ENCODE data around the gene CCDC180. TPM values are rescaled to one million over a fixed set of nuclear protein-coding genes. Genes with fewer than 3 reads are reported as not detected.

Gene CCDC180
- total and polyA plus RNA-seq, 9 of the 15 experiments (the other 6 are each of a cell fraction or from before 2014, with no cell fraction given): 0.56 to 4.2 (median 2.5) TPM

DNA sequence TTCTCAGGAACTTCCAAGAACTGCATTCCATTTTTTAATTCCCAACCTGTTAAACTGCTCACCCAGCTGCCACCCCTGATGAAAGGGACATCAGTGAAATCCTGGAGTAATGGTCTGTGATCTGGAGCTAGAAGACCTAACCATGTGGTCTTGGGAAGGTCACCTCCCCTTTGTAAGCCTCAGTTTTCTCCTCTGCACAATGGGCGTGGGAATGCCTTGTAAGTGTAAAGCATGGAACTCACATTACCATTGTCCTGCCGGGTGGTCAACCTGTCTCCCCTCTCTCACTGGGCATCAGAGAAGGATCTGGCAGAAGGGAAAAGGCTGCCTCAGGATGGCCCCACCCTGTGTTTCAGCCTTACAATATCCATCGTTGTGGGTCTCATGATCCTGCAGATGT is 15.3 kb upstream of the CCDC180 start:
- DNase-seq (ENCODE audit: extremely low read depth in 1 of 4, low spot score in 3 of 4) (no peak), ATAC-seq (no peak), FAIRE-seq (no peak)
- Histone ChIP-seq H4K20me1 (replicated peaks; ENCODE audit: control insufficient read depth, insufficient read depth, low read length) (no peaks in the 10 kb centered on the region), H3K36me3 (ENCODE audit: control insufficient read depth, insufficient read depth, low read length) (peaks cover 21% of the 10 kb centered on the region; the same call in 1 of the 3 replicates), H3K4me3 (no peak overlapping the region), H3K9me1 (ENCODE audit: control insufficient read depth, insufficient read depth, low read length) (no peaks in the 10 kb centered on the region), H3K4me1 (replicated peaks in 1 of 2; ENCODE audit: control insufficient read depth in 2 of 2, insufficient read depth in 2 of 2, low read length in 2 of 2) (peaks cover 4 to 9% of the 10 kb centered on the region in 2 experiments; a peak in 3 of 5 replicates), H3K9ac (ENCODE audit: insufficient read depth in 1 of 2, low read depth in 2 of 2, low read length in 2 of 2) (no peak overlapping the region; a peak in 1 of 4 replicates), H3K4me2 (ENCODE audit: insufficient read depth, low read length) (no peak overlapping the region), H3K9me3 (replicated peaks; ENCODE audit: control insufficient read depth, insufficient read depth, low read depth, low read length) (no peaks in the 10 kb centered on the region), H2AFZ (ENCODE audit: low read depth, low read length) (no peak overlapping the region), H3K27ac (ENCODE audit: extremely low read depth, low read depth, low read length) (no peak overlapping the region), H3K27me3 (ENCODE audit: control insufficient read depth in 2 of 2, insufficient read depth in 2 of 2, low read length in 2 of 2) (no peaks in the 10 kb centered on the region), H3K79me2 (ENCODE audit: control insufficient read depth, insufficient read depth, low read length) (no peaks in the 10 kb centered on the region)
- intact Hi-C loops (cut with micrococcal nuclease) (no loop called here), in situ Hi-C loops (cut with MboI) (no loop called here)
- BruUV-seq (replicated peaks): no TSS peak
- POLR2A ChIA-PET: interaction anchor here (0.6 to 1.7 kb wide), 4 partner anchors 12 to 924 kb away, joined by 3 to 4 read pairs (median 3); no protein-coding TSS in a partner anchor
- WGBS (ENCODE audit: insufficient coverage, low coverage, missing lambda C conversion rate): 87% methylated on average over 3 of the region's 3 CpGs
- CTCF ChIA-PET (ENCODE audit: low intra/inter-chr PET ratio): no interaction called here
- TF ChIP-seq CREBBP (IDR thresholded peaks at IDR 0.05; ENCODE audit: low read depth, low read length) (no peak), CCNT2 (IDR thresholded peaks at IDR 0.05; ENCODE audit: borderline replicate concordance, extremely low read depth, insufficient read length, low read depth, low read length) (no peak), SMARCB1 (IDR thresholded peaks at IDR 0.05; ENCODE audit: insufficient read length, low read depth) (no peak), SRSF9 (IDR thresholded peaks at IDR 0.05; ENCODE audit: borderline replicate concordance, low read depth, low read length) (no peak), ZFP30 (CRISPR knock-in tag; IDR thresholded peaks at IDR 0.05; ENCODE audit: borderline replicate concordance) (no peak), BCOR (IDR thresholded peaks at IDR 0.05) (peak; percentile 54), XRCC4 (IDR thresholded peaks at IDR 0.05; ENCODE audit: extremely low read depth, insufficient read depth, insufficient read length) (no peak), ERF (CRISPR knock-in tag; IDR thresholded peaks at IDR 0.05) (no peak), RBM25 (IDR thresholded peaks at IDR 0.05; ENCODE audit: low read depth, low read length, severe bottlenecking) (peak; percentile 76), NR3C1 (CRISPR knock-in tag; IDR thresholded peaks at IDR 0.05) (no peak)
- TF ChIP-seq, protein P1, sequence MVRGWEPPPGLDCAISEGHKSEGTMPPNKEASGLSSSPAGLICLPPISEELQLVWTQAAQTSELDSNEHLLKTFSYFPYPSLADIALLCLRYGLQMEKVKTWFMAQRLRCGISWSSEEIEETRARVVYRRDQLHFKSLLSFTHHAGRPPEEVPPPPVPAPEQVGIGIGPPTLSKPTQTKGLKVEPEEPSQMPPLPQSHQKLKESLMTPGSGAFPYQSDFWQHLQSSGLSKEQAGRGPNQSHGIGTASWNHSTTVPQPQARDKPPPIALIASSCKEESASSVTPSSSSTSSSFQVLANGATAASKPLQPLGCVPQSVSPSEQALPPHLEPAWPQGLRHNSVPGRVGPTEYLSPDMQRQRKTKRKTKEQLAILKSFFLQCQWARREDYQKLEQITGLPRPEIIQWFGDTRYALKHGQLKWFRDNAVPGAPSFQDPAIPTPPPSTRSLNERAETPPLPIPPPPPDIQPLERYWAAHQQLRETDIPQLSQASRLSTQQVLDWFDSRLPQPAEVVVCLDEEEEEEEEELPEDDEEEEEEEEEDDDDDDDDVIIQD (CRISPR knock-in tag; IDR thresholded peaks at IDR 0.05): no peak
- TF ChIP-seq, protein P2, sequence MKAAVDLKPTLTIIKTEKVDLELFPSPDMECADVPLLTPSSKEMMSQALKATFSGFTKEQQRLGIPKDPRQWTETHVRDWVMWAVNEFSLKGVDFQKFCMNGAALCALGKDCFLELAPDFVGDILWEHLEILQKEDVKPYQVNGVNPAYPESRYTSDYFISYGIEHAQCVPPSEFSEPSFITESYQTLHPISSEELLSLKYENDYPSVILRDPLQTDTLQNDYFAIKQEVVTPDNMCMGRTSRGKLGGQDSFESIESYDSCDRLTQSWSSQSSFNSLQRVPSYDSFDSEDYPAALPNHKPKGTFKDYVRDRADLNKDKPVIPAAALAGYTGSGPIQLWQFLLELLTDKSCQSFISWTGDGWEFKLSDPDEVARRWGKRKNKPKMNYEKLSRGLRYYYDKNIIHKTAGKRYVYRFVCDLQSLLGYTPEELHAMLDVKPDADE (conservative IDR thresholded peaks at IDR 0.05; ENCODE audit: control insufficient read depth, low read depth, low read length): no peak

All from K562 (cell line).